Thoracic aorta (tissue), 2 donors: ENCODE measurements around the gene GALNT7. TPM values are rescaled to one million over a fixed set of nuclear protein-coding genes. Genes with fewer than 3 reads are reported as not detected.

Experiments used
- ATAC-seq: fragments of 150-250 bp; one replicate; pipeline ENCODE4 v1.8.0; 2017; ENCODE audit warnings: low read depth; ENCODE audit not compliant: insufficient number of reproducible peaks, low FRiP score
- DNase-seq: peaks from one replicate; pipeline ENCODE4 v3.0.0-alpha.2; 2020; ENCODE audit warnings: low spot score
- H3K27ac ChIP-seq, 2 donors: fragments of 200-600 bp; sonication (generic); 1 replicate in 1 of 2; 2 replicates in 1 of 2; pipeline ENCODE4 v1.5.1; 2016; ENCODE audit warnings: mild to moderate bottlenecking in 2 of 2, moderate library complexity in 2 of 2
- H3K27me3 ChIP-seq: fragments of 200-600 bp; sonication (generic); replicated peaks from 2 replicates; pipeline ENCODE4 v1.6.0; 2016; ENCODE audit warnings: mild to moderate bottlenecking; ENCODE audit not compliant: insufficient read depth
- H3K36me3 ChIP-seq: fragments of 200-600 bp; sonication (generic); one replicate; pipeline ENCODE4 v1.5.1; 2016
- H3K4me1 ChIP-seq, 2 donors: fragments of 200-600 bp; sonication (generic); 1 replicate in 1 of 2; 2 replicates in 1 of 2; pipeline versions ENCODE4 v1.5.1 to v1.6.0; 2016; ENCODE audit warnings: low read depth in 2 of 2, mild to moderate bottlenecking in 1 of 2; ENCODE audit not compliant: control insufficient read depth in 1 of 2
- H3K4me3 ChIP-seq: fragments of 200-600 bp; sonication (generic); 2 replicates; pipeline ENCODE4 v1.5.1; 2016; ENCODE audit warnings: mild to moderate bottlenecking
- H3K9me3 ChIP-seq: fragments of 200-600 bp; sonication (generic); 2 replicates; pipeline ENCODE4 v1.5.1; 2016
- CTCF ChIP-seq: fragments of 200-600 bp; sonication (generic); IDR thresholded peaks from one replicate; pipeline ENCODE4 v1.5.1; 2019; ENCODE audit warnings: antibody characterized with exemption
- total RNA-seq, 2 donors: library from RNA; depleted of rRNA; stranded (reverse); fragments of >200 nt; gene quantifications; one replicate each; pipeline versions ENCODE4 v1.1.0 to v1.2.3, GENCODE V29; 2016

Gene GALNT7
- total RNA-seq, 2 donors from 2014 or later: 12.7 to 23.1 TPM

DNA sequence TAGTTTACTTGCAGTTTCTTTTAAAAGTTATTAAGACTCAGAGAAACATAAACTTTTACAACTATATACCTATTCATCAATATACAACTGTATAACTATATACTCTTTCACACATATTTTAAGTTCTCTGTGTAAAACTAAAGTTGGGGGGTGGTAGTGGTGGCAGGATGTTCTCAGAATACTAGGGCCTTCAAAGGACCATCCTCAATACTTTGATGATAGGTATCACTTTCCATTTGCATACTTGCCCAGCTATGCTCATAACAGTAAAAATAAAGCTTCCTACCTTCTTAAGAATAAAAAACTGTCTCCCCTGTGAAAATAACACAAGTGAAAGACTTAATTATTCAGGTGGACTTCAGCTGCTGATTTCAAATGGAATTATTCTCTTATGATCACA is 2.9 kb upstream of the GALNT7 start:
- H3K27ac ChIP-seq: no peak overlapping the region
- H3K36me3 ChIP-seq: no peaks in the 10 kb centered on the region
- H3K4me3 ChIP-seq: no peak overlapping the region
- ATAC-seq (no peak), DNase-seq (no peak)
- no peaks in the 10 kb centered on the region for H3K9me3 ChIP-seq
- H3K4me1 ChIP-seq: peaks cover 4 to 8% of the 10 kb centered on the region in 2 donors
- no peaks in the 10 kb centered on the region for H3K27me3 ChIP-seq
- no peak for TF ChIP-seq CTCF

- Histone ChIP-seq H3K9me3 (no peaks in the 10 kb centered on the region), H3K4me3 (no peak overlapping the region), H3K36me3 (no peaks in the 10 kb centered on the region), H3K27me3 (no peaks in the 10 kb centered on the region), H3K4me1 (peaks cover 4 to 16% of the 10 kb centered on the region in 2 donors), H3K27ac (no peak overlapping the region)
- ATAC-seq (no peak), DNase-seq (no peak)
- no peak for TF ChIP-seq CTCF
Measured at GRCh38 chr4:173166491-173166890, 2.1 kb upstream of the GALNT7 start.

DNA sequence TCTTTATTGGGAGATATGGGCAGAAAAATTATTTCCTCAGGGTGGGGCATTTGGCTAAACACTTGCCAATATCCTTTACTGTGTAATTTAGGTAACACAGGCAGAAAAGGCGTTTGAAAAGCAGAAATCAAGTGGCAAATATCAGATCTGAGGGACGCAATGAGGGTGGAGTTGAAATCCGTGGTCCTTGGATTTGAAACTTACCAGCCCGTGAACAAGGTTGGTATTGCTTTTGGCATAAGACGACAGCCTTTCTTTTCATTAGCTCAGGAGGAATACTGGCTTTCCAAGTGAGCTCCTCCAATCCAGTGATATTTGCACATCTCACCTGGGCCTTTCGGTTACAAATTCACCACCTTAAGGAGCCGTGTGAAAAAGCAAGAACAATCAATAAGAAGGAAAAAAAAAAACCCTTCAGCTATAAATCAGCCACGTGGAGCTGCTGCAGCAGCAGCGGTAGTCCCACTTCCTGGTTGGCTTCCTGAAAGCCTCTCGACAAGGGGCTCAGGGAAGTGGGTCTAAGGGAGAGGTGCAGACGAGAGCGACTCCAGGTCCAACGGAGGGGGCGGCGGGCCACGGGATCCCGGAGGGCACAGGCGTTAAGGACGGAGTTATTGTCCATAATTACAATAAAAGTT is 734 bp upstream of the GALNT7 start:
- H3K27ac ChIP-seq: peak overlapping the region; percentile 89 to 95
- no peak for DNase-seq
- H3K36me3 ChIP-seq: no peaks in the 10 kb centered on the region
- no peak for TF ChIP-seq CTCF
- no peak for ATAC-seq
- H3K4me1 ChIP-seq: peaks cover 4 to 19% of the 10 kb centered on the region in 2 donors
- no peaks in the 10 kb centered on the region for H3K27me3 ChIP-seq
- peak overlapping the region; percentile 82 for H3K4me3 ChIP-seq
- no peaks in the 10 kb centered on the region for H3K9me3 ChIP-seq

DNA sequence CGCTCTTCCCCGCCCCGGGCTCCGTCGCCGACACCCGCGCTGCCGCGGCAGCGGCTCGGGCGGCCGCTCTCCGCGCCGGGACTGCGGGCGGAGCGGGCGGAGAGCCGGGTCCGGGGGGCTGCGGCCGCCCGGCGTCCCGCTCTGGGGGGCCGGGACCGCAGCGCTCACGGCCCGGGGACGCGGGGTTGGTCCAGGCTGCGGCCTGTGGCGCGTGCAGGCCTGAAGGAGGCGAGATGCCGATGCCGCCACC is 492 bp downstream of the GALNT7 start:
- TF ChIP-seq CTCF: no peak
- DNase-seq: no peak
- H3K36me3 ChIP-seq: no peaks in the 10 kb centered on the region
- peak overlapping the region; percentile 89 to 95 for H3K27ac ChIP-seq
- H3K4me3 ChIP-seq: peak overlapping the region; percentile 82
- no peaks in the 10 kb centered on the region for H3K27me3 ChIP-seq
- H3K4me1 ChIP-seq: peaks cover 4 to 19% of the 10 kb centered on the region in 2 donors
- no peaks in the 10 kb centered on the region for H3K9me3 ChIP-seq
- no peak for ATAC-seq

GRCh38 chr4:173169428-173170181 is 994 bp downstream of the GALNT7 start:
- no peaks in the 10 kb centered on the region for H3K27me3 ChIP-seq
- no peaks in the 10 kb centered on the region for H3K9me3 ChIP-seq
- H3K4me1 ChIP-seq: peaks cover 4 to 19% of the 10 kb centered on the region in 2 donors
- peak overlapping the region; percentile 89 to 95 for H3K27ac ChIP-seq
- DNase-seq (no peak), ATAC-seq (peak; percentile 56)
- H3K36me3 ChIP-seq: no peaks in the 10 kb centered on the region
- TF ChIP-seq CTCF: no peak
- peak overlapping the region; percentile 82 for H3K4me3 ChIP-seq
